Keratinocyte (primary cell): ENCODE data around the gene NOD2. TPM values are rescaled to one million over a fixed set of nuclear protein-coding genes. Genes with fewer than 3 reads are reported as not detected.

Experiments used
- DNase-seq: peaks from one replicate; pipeline ENCODE4 v3.0.0-alpha.2; 2011; ENCODE audit warnings: low read depth, missing footprints, low spot score
- FAIRE-seq: peaks from 2 replicates; lab custom pipeline; 2011; peaks lifted over from hg19 to GRCh38; lab: Jason Lieb, UNC
- H2AFZ ChIP-seq: 2 replicates; pipeline ENCODE4 v1.6.0; 2012; ENCODE audit warnings: low read length, control low read depth, inconsistent platforms; ENCODE audit not compliant: control insufficient read depth
- H3K27ac ChIP-seq: 2 replicates; pipeline ENCODE4 v1.5.1; 2011; ENCODE audit warnings: low read length; ENCODE audit not compliant: control insufficient read depth, insufficient read depth
- H3K27me3 ChIP-seq: 3 replicates; pipeline ENCODE4 v1.6.0; 2011; ENCODE audit warnings: low read length; ENCODE audit not compliant: control insufficient read depth, insufficient read depth; ENCODE audit errors: extremely low read depth
- H3K36me3 ChIP-seq, 2 experiments: 2 replicates in 1 of 2; 3 replicates in 1 of 2; pipeline ENCODE4 v1.5.1; 2011; ENCODE audit warnings: low read length in 2 of 2, mild to moderate bottlenecking in 1 of 2; ENCODE audit not compliant: control insufficient read depth in 2 of 2, insufficient read depth in 2 of 2; ENCODE audit errors: extremely low read depth in 1 of 2
- H3K4me1 ChIP-seq: 3 replicates; pipeline ENCODE4 v1.5.1; 2011; ENCODE audit warnings: low read length; ENCODE audit not compliant: control insufficient read depth, insufficient read depth; ENCODE audit errors: extremely low read depth
- H3K4me2 ChIP-seq: 3 replicates; pipeline ENCODE4 v1.6.0; 2011; ENCODE audit warnings: low read depth, low read length; ENCODE audit not compliant: control insufficient read depth, insufficient read depth; ENCODE audit errors: extremely low read depth
- H3K4me3 ChIP-seq, 3 experiments: fragments of 200-600 bp in 1 of 3; sonication (generic) in 1 of 3; 2 replicates in 2 of 3; 3 replicates in 1 of 3; pipeline ENCODE4 v1.5.1; 2011 to 2016; ENCODE audit warnings: low read length in 3 of 3, mild to moderate bottlenecking in 3 of 3, control low read depth in 2 of 3, inconsistent platforms in 1 of 3, low read depth in 1 of 3, mixed read lengths in 1 of 3, mixed run types in 1 of 3, moderate library complexity in 1 of 3; ENCODE audit not compliant: control insufficient read depth in 2 of 3, insufficient read depth in 2 of 3; ENCODE audit errors: extremely low read depth in 1 of 3
- H3K79me2 ChIP-seq: 2 replicates; pipeline ENCODE4 v1.6.0; 2012; ENCODE audit warnings: low read length; ENCODE audit not compliant: control insufficient read depth, insufficient read depth
- H3K9ac ChIP-seq: 3 replicates; pipeline ENCODE4 v1.6.0; 2011; ENCODE audit warnings: low read length; ENCODE audit not compliant: control insufficient read depth, insufficient read depth; ENCODE audit errors: extremely low read depth
- H3K9me1 ChIP-seq: 3 replicates; pipeline ENCODE4 v1.6.0; 2011; ENCODE audit warnings: low read length; ENCODE audit not compliant: control insufficient read depth, insufficient read depth; ENCODE audit errors: extremely low read depth
- H3K9me3 ChIP-seq: 2 replicates; pipeline ENCODE4 v1.5.1; 2012; ENCODE audit warnings: low read depth, low read length; ENCODE audit not compliant: control insufficient read depth
- H4K20me1 ChIP-seq: 3 replicates; pipeline ENCODE4 v1.6.0; 2011; ENCODE audit warnings: low read length; ENCODE audit not compliant: control insufficient read depth, insufficient read depth; ENCODE audit errors: extremely low read depth
- CTCF ChIP-seq, 3 experiments: IDR thresholded peaks in 1 of 3; conservative IDR thresholded peaks in 1 of 3; optimal IDR thresholded peaks in 1 of 3; 2 replicates in 2 of 3; 3 replicates in 1 of 3; pipeline versions ENCODE3 to v1.5.1; 2011; ENCODE audit warnings: low read length in 3 of 3, mild to moderate bottlenecking in 3 of 3, moderate library complexity in 2 of 3, control low read depth in 1 of 3, inconsistent platforms in 1 of 3; ENCODE audit not compliant: insufficient read depth in 2 of 3; ENCODE audit errors: extremely low read depth in 1 of 3
- EZH2 ChIP-seq: IDR thresholded peaks from one replicate; pipeline ENCODE4 v1.6.1; 2012; ENCODE audit warnings: inconsistent platforms, mild to moderate bottlenecking, low read length, moderate library complexity
- dilution Hi-C: fragments of 300-500 bp; cut with MboI; formaldehyde crosslinking; loops from one replicate; pipeline ENCODE4 v1.7.0; 2020; ENCODE audit warnings: low sequenced_read_pairs; ENCODE audit not compliant: extremely low pct_ligation_motif_present
- polyA plus RNA-seq, 5 experiments: library from polyadenylated mRNA; depleted of rRNA in 3 of 5; stranded (reverse) in 3 of 5; stranded (forward) in 1 of 5; unstranded in 1 of 5; fragments of >200 nt; gene quantifications; 1 replicate in 1 of 5; 2 replicates in 3 of 5; 3 replicates in 1 of 5; pipeline versions ENCODE4 v1.2.1 to v1.2.3, GENCODE V29; 2011 to 2012; ENCODE audit warnings: missing spikeins in 2 of 5, low read depth in 1 of 5, low replicate concordance in 1 of 5

NOD2 gene
- polyA plus RNA-seq, 1 donor (not counting 4 experiments of a cell fraction or from before 2014, with no cell fraction given): 0.80 TPM

GRCh38 chr16:50712956-50713355, 19.6 kb downstream of the NOD2 start:
- Histone ChIP-seq H3K4me1 (no peaks in the 10 kb centered on the region), H3K9ac (no peak overlapping the region), H3K27ac (no peak overlapping the region), H3K4me3 (no peak overlapping the region), H3K4me2 (no peak overlapping the region), H3K27me3 (no peaks in the 10 kb centered on the region), H4K20me1 (no peaks in the 10 kb centered on the region), H3K9me3 (no peaks in the 10 kb centered on the region), H2AFZ (no peak overlapping the region), H3K36me3 (no peaks in the 10 kb centered on the region), H3K79me2 (no peaks in the 10 kb centered on the region), H3K9me1 (no peaks in the 10 kb centered on the region)
- DNase-seq (no peak), FAIRE-seq (no peak)
- dilution Hi-C loops: no loop called here
- TF ChIP-seq EZH2 (no peak), CTCF (optimal IDR thresholded peaks at IDR 0.05 in 1 of 3, IDR thresholded peaks at IDR 0.05 in 1 of 3, conservative IDR thresholded peaks at IDR 0.05 in 1 of 3; ENCODE audit: extremely low read depth in 1 of 3, insufficient read depth in 2 of 3, low read length in 3 of 3) (no peak)

- Histone ChIP-seq H3K27ac (no peak overlapping the region), H3K9me1 (no peaks in the 10 kb centered on the region), H3K9me3 (no peaks in the 10 kb centered on the region), H3K4me1 (peaks cover 16% of the 10 kb centered on the region), H3K4me2 (no peak overlapping the region), H2AFZ (no peak overlapping the region), H4K20me1 (no peaks in the 10 kb centered on the region), H3K36me3 (no peaks in the 10 kb centered on the region), H3K4me3 (no peak overlapping the region), H3K79me2 (no peaks in the 10 kb centered on the region), H3K27me3 (no peaks in the 10 kb centered on the region), H3K9ac (no peak overlapping the region)
- no peak for FAIRE-seq
- DNase-seq: no peak
- dilution Hi-C loops: no loop called here
- no peak for TF ChIP-seq CTCF (optimal IDR thresholded peaks at IDR 0.05 in 1 of 3, IDR thresholded peaks at IDR 0.05 in 1 of 3, conservative IDR thresholded peaks at IDR 0.05 in 1 of 3; ENCODE audit: extremely low read depth in 1 of 3, insufficient read depth in 2 of 3, low read length in 3 of 3)
- TF ChIP-seq EZH2: no peak
Measured at GRCh38 chr16:50717091-50717490, 23.7 kb downstream of the NOD2 start.
